ENCODE data around the gene PRKAG2.

Gene PRKAG2

GRCh38 chr7:151742713-151743480 is 134.0 kb downstream of the PRKAG2 start:
- Histone ChIP-seq H3K4me2 (no peak overlapping the region), H4K20me1 (ENCODE audit: insufficient read depth) (no peaks in the 10 kb centered on the region), H3K27ac (no peak overlapping the region)

GRCh38 chr7:151741585-151741984 is 135.3 kb downstream of the PRKAG2 start:
- H4K20me1 ChIP-seq (ENCODE audit: insufficient read depth) = no peaks in the 10 kb centered on the region
- no peaks in the 10 kb centered on the region for H3K4me1 ChIP-seq (ENCODE audit: low read depth, poor library complexity, severe bottlenecking)

More at GRCh38 chr7:151742713-151743480, 134.0 kb downstream of the PRKAG2 start:
- Histone ChIP-seq H3K4me3 (IDR thresholded peaks at IDR 0.05; ENCODE audit: insufficient read depth, low read depth, low read length) (no peak overlapping the region), H2AFZ (ENCODE audit: low read depth) (no peak overlapping the region), H3K4me1 (ENCODE audit: low read depth, poor library complexity, severe bottlenecking) (no peaks in the 10 kb centered on the region), H3K27me3 (ENCODE audit: insufficient read depth, low read depth) (no peaks in the 10 kb centered on the region), H3K79me2 (ENCODE audit: insufficient read depth, low read depth) (no peaks in the 10 kb centered on the region), H3K36me3 (ENCODE audit: insufficient read depth) (no peaks in the 10 kb centered on the region), H3K9ac (no peak overlapping the region)
- no peak for TF ChIP-seq CTCF (conservative IDR thresholded peaks at IDR 0.05; ENCODE audit: low read depth, low read length)

GRCh38 chr7:151740081-151740851 is 136.6 kb downstream of the PRKAG2 start:
- Histone ChIP-seq H3K36me3 (ENCODE audit: insufficient read depth) (no peaks in the 10 kb centered on the region), H4K20me1 (ENCODE audit: insufficient read depth) (no peaks in the 10 kb centered on the region), H3K4me3 (IDR thresholded peaks at IDR 0.05; ENCODE audit: insufficient read depth, low read depth, low read length) (no peak overlapping the region), H3K27ac (no peak overlapping the region), H3K27me3 (ENCODE audit: insufficient read depth, low read depth) (no peaks in the 10 kb centered on the region), H2AFZ (ENCODE audit: low read depth) (no peak overlapping the region), H3K9ac (no peak overlapping the region), H3K79me2 (ENCODE audit: insufficient read depth, low read depth) (no peaks in the 10 kb centered on the region), H3K4me2 (no peak overlapping the region), H3K4me1 (ENCODE audit: low read depth, poor library complexity, severe bottlenecking) (no peaks in the 10 kb centered on the region)
- TF ChIP-seq CTCF (conservative IDR thresholded peaks at IDR 0.05; ENCODE audit: low read depth, low read length) = no peak

More at GRCh38 chr7:151741585-151741984, 135.3 kb downstream of the PRKAG2 start:
- Histone ChIP-seq H3K27ac (no peak overlapping the region), H3K4me3 (IDR thresholded peaks at IDR 0.05; ENCODE audit: insufficient read depth, low read depth, low read length) (no peak overlapping the region), H3K9ac (no peak overlapping the region), H3K36me3 (ENCODE audit: insufficient read depth) (no peaks in the 10 kb centered on the region), H3K4me2 (no peak overlapping the region), H2AFZ (ENCODE audit: low read depth) (no peak overlapping the region), H3K79me2 (ENCODE audit: insufficient read depth, low read depth) (no peaks in the 10 kb centered on the region), H3K27me3 (ENCODE audit: insufficient read depth, low read depth) (no peaks in the 10 kb centered on the region)
- no peak for TF ChIP-seq CTCF (conservative IDR thresholded peaks at IDR 0.05; ENCODE audit: low read depth, low read length)

- no peak for TF ChIP-seq CTCF (conservative IDR thresholded peaks at IDR 0.05; ENCODE audit: low read depth, low read length)
- no peak overlapping the region for H3K4me3 ChIP-seq (IDR thresholded peaks at IDR 0.05; ENCODE audit: insufficient read depth, low read depth, low read length)
Measured at GRCh38 chr7:151738925-151739324, 138.0 kb downstream of the PRKAG2 start.

More at GRCh38 chr7:151738925-151739324, 138.0 kb downstream of the PRKAG2 start:
- Histone ChIP-seq H3K9ac (no peak overlapping the region), H3K36me3 (ENCODE audit: insufficient read depth) (no peaks in the 10 kb centered on the region), H3K4me2 (no peak overlapping the region), H3K4me1 (ENCODE audit: low read depth, poor library complexity, severe bottlenecking) (no peaks in the 10 kb centered on the region), H4K20me1 (ENCODE audit: insufficient read depth) (no peaks in the 10 kb centered on the region), H3K79me2 (ENCODE audit: insufficient read depth, low read depth) (no peaks in the 10 kb centered on the region), H2AFZ (ENCODE audit: low read depth) (no peak overlapping the region), H3K27ac (no peak overlapping the region), H3K27me3 (ENCODE audit: insufficient read depth, low read depth) (no peaks in the 10 kb centered on the region)
